Measurements from ENCODE around the gene NAV3. TPM values are rescaled to one million over a fixed set of nuclear protein-coding genes. Genes with fewer than 3 reads are reported as not detected.

The NAV3 gene
- total and polyA plus RNA-seq, 2 of the 4 experiments (the other 2 are of a cell fraction), result 25.5 to 106 TPM

DNA sequence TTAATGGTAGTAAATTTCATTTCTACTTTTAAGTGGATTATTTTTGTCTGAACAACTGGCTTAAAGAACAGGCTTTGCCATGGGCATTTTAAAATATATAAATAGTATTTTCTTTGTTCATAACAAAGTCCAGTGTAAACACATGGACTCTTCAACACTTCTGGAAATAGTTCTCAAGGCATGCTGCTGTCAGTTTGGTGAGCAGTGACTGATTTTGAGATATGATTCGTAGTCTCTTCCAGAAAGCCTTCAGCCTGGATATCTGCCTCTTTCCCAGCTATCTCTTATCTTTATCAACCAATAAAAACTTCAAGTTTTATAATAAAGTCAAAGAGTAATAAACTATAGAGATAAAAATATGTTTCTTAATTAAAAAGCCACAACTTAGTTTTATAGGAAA lies 110.7 kb downstream of the NAV3 start:
- Histone ChIP-seq H2BK120ac (ENCODE audit: low read depth, low read length) (peak overlapping the region; percentile 75), H2BK20ac (ENCODE audit: low read depth, low read length) (peak overlapping the region; percentile 79), H2AK9ac (replicated peaks; ENCODE audit: low read depth, low read length, poor library complexity) (no peak overlapping the region), H2AFZ (replicated peaks; ENCODE audit: low read length, poor library complexity) (no peak overlapping the region), H3K9me3 (ENCODE audit: control insufficient read depth, insufficient read depth, low read length) (no peaks in the 10 kb centered on the region; the same call in 1 of the 2 replicates), H3K56ac (ENCODE audit: extremely low read depth, insufficient read depth, low read length) (peak overlapping the region; percentile 99), H3K14ac (replicated peaks; ENCODE audit: low read depth, low read length) (peak overlapping the region; percentile 66), H3K9ac (ENCODE audit: low read depth, low read length) (peak overlapping the region; percentile 91), H2BK15ac (ENCODE audit: low read depth, low read length) (peak overlapping the region; percentile 29; the same call in 1 of the 3 replicates), H2AK5ac (ENCODE audit: low read depth, low read length) (peak overlapping the region; percentile 37), H3K27ac (ENCODE audit: insufficient read depth, low read length) (peak overlapping the region; percentile 75), H3K9me1 (ENCODE audit: insufficient read depth, low read length) (no peaks in the 10 kb centered on the region), H3K27me3 (ENCODE audit: control insufficient read depth, insufficient read depth, low read length) (no peaks in the 10 kb centered on the region), H3K4me2 (ENCODE audit: low read depth, low read length) (peak overlapping the region; percentile 86), H4K5ac (ENCODE audit: low read depth, low read length) (peak overlapping the region; percentile 77; the same call in 1 of the 2 replicates), H3K79me1 (ENCODE audit: low read depth in 1 of 2, low read length in 2 of 2) (peaks cover 0 to 14% of the 10 kb centered on the region in 2 experiments; a peak in 2 of 4 replicates), H3K4ac (ENCODE audit: low read depth, low read length) (peak overlapping the region; percentile 83), H3K4me1 (ENCODE audit: control insufficient read depth, insufficient read depth, low read length) (peaks cover 1% of the 10 kb centered on the region; the same call in 1 of the 2 replicates), H3K36me3 (ENCODE audit: control insufficient read depth, insufficient read depth, low read length) (peaks cover 1% of the 10 kb centered on the region; the same call in 1 of the 2 replicates), H3K18ac (ENCODE audit: low read depth, low read length) (peak overlapping the region; percentile 89; the same call in 1 of the 2 replicates), H2BK5ac (ENCODE audit: low read depth, low read length, poor library complexity, severe bottlenecking) (peak overlapping the region; percentile 100), H3K23ac (ENCODE audit: low read depth, low read length) (peak overlapping the region; percentile 90), H4K91ac (ENCODE audit: insufficient read depth, low read depth, low read length) (peak overlapping the region; percentile 37; the same call in 1 of the 2 replicates), H4K20me1 (ENCODE audit: insufficient read depth, low read length) (no peaks in the 10 kb centered on the region), H4K8ac (ENCODE audit: low read depth in 2 of 2, low read length in 2 of 2) (peak overlapping the region in 1 of 2 experiments; percentile 96; a peak in 3 of 4 replicates), H3K4me3 (ENCODE audit: insufficient read depth, low read depth, low read length) (peak overlapping the region; percentile 59)
- no peak for ATAC-seq (ENCODE audit: low read depth)
- TF ChIP-seq BHLHE40 (IDR thresholded peaks at IDR 0.05; ENCODE audit: low read depth, low read length) (no peak), MXI1 (IDR thresholded peaks at IDR 0.05; ENCODE audit: borderline replicate concordance, low read depth, low read length) (peak; percentile 58; the same call in 1 of the 2 replicates)
- WGBS, 2 experiments (ENCODE audit: extremely low coverage in 2 of 2, insufficient read length in 1 of 2), result no CpG with 5 or more reads among the region's 1 CpG
- dilution Hi-C loops (cut with HindIII; ENCODE audit: low sequenced_read_pairs, unreplicated experiment), result no loop called here
- BruUV-seq (replicated peaks), result no TSS peak
- POLR2A ChIA-PET (ENCODE audit: unreplicated experiment), result interaction anchor here (0.6 kb wide), 1 partner anchor 60 kb away, joined by 4 read pairs; no protein-coding TSS in a partner anchor
- in situ Hi-C loops (cut with MboI; ENCODE audit: low sequenced_read_pairs), result loop anchor here (25.0 kb wide), 1 partner anchor 879 kb away; the partner anchor contains the start of gene E2F7
- intact Hi-C loops (cut with micrococcal nuclease), result loop anchor here (10.0 kb wide), 1 partner anchor 877 kb away; the partner anchor contains the start of gene E2F7
- DNase-seq, result no peak
- CTCF ChIA-PET, result no interaction called here

Data from IMR-90 (cell line).